Fibroblast of the aortic adventitia (primary cell): ENCODE results near the gene NENF. TPM values are rescaled to one million over a fixed set of nuclear protein-coding genes. Genes with fewer than 3 reads are reported as not detected.

Experiments
- DNase-seq: peaks from one replicate; pipeline ENCODE4 v3.0.0-alpha.2; 2010; ENCODE audit warnings: low read depth
- H3K4me3 ChIP-seq: 2 replicates; pipeline ENCODE4 v1.5.1; 2011; ENCODE audit warnings: low read depth, mild to moderate bottlenecking, control low read depth, low read length, moderate library complexity
- total RNA-seq: library from RNA; depleted of rRNA; stranded (reverse); fragments of >200 nt; gene quantifications from 2 replicates; pipeline ENCODE4 v1.2.3, GENCODE V29; 2012; ENCODE audit warnings: low replicate concordance
- TF ChIP-seq, protein P1 (sequence below): IDR thresholded peaks from 2 replicates; pipeline ENCODE4 v1.5.1; 2011; ENCODE audit warnings: mild to moderate bottlenecking, low read length, control low read depth, inconsistent platforms; ENCODE audit not compliant: insufficient read depth

NENF gene
- total RNA-seq, 1 donor, result 43.3 TPM

DNA sequence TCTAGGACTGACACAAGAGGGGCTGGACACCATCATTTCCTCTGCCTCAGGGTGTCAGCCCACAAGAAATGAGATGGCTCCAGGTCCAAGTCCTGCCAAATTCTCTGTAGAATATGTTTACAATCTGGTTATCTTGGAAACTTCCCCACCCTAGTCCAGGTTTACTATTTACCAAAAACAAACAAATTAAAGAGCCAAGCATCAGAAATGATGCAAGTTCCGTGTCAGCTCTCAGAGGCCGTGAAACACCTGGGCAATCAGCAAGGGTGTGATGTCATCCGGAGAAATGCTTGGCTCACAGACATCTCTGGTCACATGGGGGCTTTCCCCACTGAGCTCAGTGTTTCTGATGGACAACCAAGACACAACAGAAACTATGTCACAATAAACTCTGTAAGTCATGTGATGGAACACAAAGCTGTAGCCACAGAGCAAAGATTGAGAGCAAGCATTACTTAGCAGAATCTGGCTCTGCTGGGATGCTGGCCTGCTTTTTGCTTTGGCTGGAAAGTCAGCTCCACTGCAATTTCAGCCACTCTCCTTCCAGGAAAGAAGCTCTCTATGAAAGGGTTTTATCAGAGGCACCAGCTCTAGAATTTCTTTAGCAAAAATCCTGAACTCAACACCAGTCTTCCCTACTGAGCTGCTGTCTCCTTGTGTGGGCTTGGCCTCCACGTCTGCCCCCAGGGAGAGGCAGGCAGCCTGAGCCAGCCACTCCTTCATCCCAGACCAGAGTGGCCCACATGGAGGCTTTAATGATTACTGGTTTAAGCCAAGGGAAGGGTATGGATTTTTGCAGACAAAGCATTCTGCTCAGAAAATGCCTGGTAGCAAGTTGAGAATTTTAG is 55.9 kb downstream of the NENF start:
- peak; percentile 97 for DNase-seq
- TF ChIP-seq, protein P1, sequence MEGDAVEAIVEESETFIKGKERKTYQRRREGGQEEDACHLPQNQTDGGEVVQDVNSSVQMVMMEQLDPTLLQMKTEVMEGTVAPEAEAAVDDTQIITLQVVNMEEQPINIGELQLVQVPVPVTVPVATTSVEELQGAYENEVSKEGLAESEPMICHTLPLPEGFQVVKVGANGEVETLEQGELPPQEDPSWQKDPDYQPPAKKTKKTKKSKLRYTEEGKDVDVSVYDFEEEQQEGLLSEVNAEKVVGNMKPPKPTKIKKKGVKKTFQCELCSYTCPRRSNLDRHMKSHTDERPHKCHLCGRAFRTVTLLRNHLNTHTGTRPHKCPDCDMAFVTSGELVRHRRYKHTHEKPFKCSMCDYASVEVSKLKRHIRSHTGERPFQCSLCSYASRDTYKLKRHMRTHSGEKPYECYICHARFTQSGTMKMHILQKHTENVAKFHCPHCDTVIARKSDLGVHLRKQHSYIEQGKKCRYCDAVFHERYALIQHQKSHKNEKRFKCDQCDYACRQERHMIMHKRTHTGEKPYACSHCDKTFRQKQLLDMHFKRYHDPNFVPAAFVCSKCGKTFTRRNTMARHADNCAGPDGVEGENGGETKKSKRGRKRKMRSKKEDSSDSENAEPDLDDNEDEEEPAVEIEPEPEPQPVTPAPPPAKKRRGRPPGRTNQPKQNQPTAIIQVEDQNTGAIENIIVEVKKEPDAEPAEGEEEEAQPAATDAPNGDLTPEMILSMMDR, result no peak
- no peak overlapping the region for H3K4me3 ChIP-seq

DNA sequence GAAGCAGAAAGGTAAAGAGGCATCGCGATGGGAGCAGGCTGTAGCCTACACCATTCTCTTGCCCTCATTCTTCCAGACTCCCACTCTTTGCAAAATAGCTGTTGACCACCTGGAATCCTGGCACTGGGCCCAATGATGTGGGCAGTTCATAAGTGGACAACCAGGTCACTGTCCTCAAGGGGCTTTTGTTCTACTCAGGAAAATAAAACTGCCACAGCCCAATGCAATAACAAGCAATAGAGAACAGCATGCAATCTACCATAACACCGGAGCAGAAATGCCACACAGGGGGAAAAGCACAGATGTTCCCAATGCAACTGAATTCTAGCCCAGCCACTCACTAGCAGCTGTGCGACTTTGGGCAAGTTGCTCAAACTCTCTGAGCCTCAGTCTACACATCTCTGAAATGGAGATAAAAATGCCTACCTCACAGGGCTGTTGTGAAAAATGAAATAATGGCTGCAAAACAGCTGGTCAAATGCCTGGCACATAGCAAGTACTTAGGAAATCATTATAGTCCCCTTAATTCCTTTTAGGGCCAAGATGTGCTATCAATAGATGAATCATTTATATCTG is 56.7 kb downstream of the NENF start:
- no peak overlapping the region for H3K4me3 ChIP-seq
- TF ChIP-seq, protein P1, result no peak
- no peak for DNase-seq

DNA sequence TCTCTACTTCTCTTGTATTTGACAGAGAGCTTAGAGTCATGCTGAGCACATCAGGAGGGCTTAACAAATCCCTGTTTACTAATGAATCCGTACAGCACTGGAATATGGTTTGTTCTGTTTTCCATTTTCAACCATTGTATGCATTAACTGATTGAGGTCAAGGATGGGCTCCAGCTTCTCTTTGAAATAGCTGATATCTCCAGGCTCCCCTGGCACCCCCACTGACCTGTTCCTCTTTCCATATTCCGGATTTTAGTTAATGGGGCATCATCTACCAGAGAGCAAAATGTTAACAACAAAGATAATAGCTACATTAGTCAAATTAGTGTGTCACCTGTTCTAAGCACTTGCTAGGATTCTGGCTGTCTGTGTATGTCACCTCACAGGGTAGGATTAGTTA is 57.6 kb downstream of the NENF start:
- H3K4me3 ChIP-seq, result no peak overlapping the region
- TF ChIP-seq, protein P1, result no peak
- no peak for DNase-seq

DNA sequence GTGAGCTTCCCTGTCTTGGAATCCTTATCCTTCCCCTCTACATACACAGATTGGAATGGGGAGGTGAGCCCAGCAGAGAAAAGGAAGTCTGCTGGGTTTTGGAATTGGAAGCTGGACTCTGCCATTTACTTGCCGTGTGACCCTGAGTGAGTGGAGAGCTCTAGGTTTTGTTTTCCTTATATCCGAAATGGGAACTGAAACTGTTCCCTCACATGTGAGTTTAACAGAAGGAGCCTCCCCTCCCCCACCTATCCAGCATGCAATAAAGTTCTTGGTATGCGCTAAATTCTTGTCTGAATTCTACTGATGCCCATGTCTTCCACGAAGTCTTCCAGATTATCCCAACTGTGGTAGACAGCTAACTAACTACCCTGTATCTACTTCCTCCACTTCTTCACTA is 58.7 kb downstream of the NENF start:
- no peak overlapping the region for H3K4me3 ChIP-seq
- TF ChIP-seq, protein P1, result no peak

More for the DNA sequence above, 58.7 kb downstream of the NENF start:
- no peak for DNase-seq

Other genes starting within 250 kb of the NENF start
- 23.7 and 31.6 TPM in 2 replicates for gene PPP2R5A, start 147.5 kb upstream of the NENF start, total RNA-seq
- 2.7 and 5.1 TPM in 2 replicates for gene PACC1, start 18.0 kb upstream of the NENF start, total RNA-seq
- gene ATF3, start 175.8 kb downstream of the NENF start, total RNA-seq, result 4.2 and 5.2 TPM in 2 replicates